ENCODE measurements around the gene HAVCR1. TPM values are rescaled to one million over a fixed set of nuclear protein-coding genes. Genes with fewer than 3 reads are reported as not detected.

HAVCR1 gene
- total and polyA plus RNA-seq, 4 donors: 0.12 to 0.46 (median 0.36) TPM

Other genes starting within 250 kb of the HAVCR1 start
- gene PPP1R2B, start 208.8 kb downstream of the HAVCR1 start, total RNA-seq: under 1 TPM in 1 of 2 donors, not detected in 1; 0.11 TPM
- under 1 TPM in 1 of 2 donors, not detected in 1; 0.02 TPM for gene PPP1R2B, start 208.8 kb downstream of the HAVCR1 start, polyA plus RNA-seq
- 1 to 10 TPM in 1 of 2 donors, not detected in 1; 1.5 TPM for gene TIMD4, start 95.9 kb downstream of the HAVCR1 start, total RNA-seq
- under 1 TPM; 0.10 to 0.16 TPM for gene TIMD4, start 95.9 kb downstream of the HAVCR1 start, polyA plus RNA-seq
- gene HAVCR2, start 49.9 kb upstream of the HAVCR1 start, total RNA-seq: 10 to 100 TPM; 13.0 to 32.6 TPM
- gene HAVCR2, start 49.9 kb upstream of the HAVCR1 start, polyA plus RNA-seq: 10 to 100 TPM in 1 of 2 donors, 1 to 10 TPM in 1; 8.8 to 38.4 TPM
- gene MED7, start 83.7 kb upstream of the HAVCR1 start, total RNA-seq: 10 to 100 TPM in 1 of 2 donors, 1 to 10 TPM in 1; 9.9 to 16.1 TPM
- gene MED7, start 83.7 kb upstream of the HAVCR1 start, polyA plus RNA-seq: 10 to 100 TPM in 1 of 2 donors, 1 to 10 TPM in 1; 9.3 to 15.9 TPM
- gene GARIN3, start 107.1 kb upstream of the HAVCR1 start, total RNA-seq: not detected
- gene GARIN3, start 107.1 kb upstream of the HAVCR1 start, polyA plus RNA-seq: not detected
- gene ITK, start 121.7 kb upstream of the HAVCR1 start, total RNA-seq: 1 to 10 TPM; 3.3 to 3.4 TPM
- 1 to 10 TPM in 1 of 2 donors, under 1 TPM in 1; 0.91 to 2.3 TPM for gene ITK, start 121.7 kb upstream of the HAVCR1 start, polyA plus RNA-seq
- gene CYFIP2, start 207.0 kb upstream of the HAVCR1 start, total RNA-seq: 10 to 100 TPM; 35.1 to 46.3 TPM
- 10 to 100 TPM; 24.9 to 38.9 TPM for gene CYFIP2, start 207.0 kb upstream of the HAVCR1 start, polyA plus RNA-seq